Right lobe of liver (tissue), 4 donors: ENCODE results near the gene HNMT.

Source experiments
- POLR2A ChIP-seq: fragments of 450-650 bp; IDR thresholded peaks from one replicate; pipeline ENCODE4 v1.6.1; 2017; ENCODE audit warnings: antibody characterized with exemption, mild to moderate bottlenecking
- TF ChIP-seq, protein P1 (sequence below), 4 donors: fragments of 200-600 bp in 3 of 4; fragments of 450-650 bp in 1 of 4; IDR thresholded peaks; one replicate each; pipeline versions ENCODE4 v1.5.1 to v1.8.0; 2016 to 2022; ENCODE audit warnings: antibody characterized with exemption in 4 of 4, mild to moderate bottlenecking in 2 of 4
- donor health status: DM: no; HTN: no; CAD: no.
- donor health status: DM: no; HTN: no; CAD: no.
- donor health status: DM: no; HTN: yes; CAD: no.

DNA sequence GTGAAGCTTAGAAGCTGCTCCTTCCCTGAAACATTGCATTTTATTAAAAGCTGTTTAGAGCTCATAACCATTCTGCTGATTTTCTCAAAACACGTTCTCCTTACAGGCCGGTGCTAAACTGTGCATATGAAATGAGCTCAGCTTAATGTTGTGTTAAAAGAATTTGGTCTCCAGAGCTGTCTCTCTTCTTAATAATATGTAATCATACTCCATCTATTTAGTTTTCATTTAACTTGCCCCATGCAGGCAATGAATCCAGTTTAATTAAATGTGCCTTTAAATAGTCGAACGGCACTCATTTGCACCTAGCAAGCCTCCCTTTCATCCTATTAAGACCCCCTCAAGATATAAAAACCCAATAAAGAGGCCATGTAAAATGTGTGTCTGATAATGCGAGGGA is 76.3 kb downstream of the HNMT start:
- TF ChIP-seq, protein P1, sequence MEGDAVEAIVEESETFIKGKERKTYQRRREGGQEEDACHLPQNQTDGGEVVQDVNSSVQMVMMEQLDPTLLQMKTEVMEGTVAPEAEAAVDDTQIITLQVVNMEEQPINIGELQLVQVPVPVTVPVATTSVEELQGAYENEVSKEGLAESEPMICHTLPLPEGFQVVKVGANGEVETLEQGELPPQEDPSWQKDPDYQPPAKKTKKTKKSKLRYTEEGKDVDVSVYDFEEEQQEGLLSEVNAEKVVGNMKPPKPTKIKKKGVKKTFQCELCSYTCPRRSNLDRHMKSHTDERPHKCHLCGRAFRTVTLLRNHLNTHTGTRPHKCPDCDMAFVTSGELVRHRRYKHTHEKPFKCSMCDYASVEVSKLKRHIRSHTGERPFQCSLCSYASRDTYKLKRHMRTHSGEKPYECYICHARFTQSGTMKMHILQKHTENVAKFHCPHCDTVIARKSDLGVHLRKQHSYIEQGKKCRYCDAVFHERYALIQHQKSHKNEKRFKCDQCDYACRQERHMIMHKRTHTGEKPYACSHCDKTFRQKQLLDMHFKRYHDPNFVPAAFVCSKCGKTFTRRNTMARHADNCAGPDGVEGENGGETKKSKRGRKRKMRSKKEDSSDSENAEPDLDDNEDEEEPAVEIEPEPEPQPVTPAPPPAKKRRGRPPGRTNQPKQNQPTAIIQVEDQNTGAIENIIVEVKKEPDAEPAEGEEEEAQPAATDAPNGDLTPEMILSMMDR (IDR thresholded peaks at IDR 0.05), result no peak
- TF ChIP-seq POLR2A, result no peak
